GM19324 (cell line): ENCODE measurements around the gene LRRC41.
A peak's percentile ranks its signal among the peaks of the same experiment; 100 is the strongest.
"Not testable (repeated sequence)": the region's sequence is repeated elsewhere in the genome, so short reads cannot be mapped to it uniquely, and the experiment has no call there.

Experiments used
- ATAC-seq: cut with Tn5 transposase; IDR thresholded peaks from one replicate; pipeline ENCODE4 v1.9.1; 2021; ENCODE audit warnings: mild to moderate bottlenecking, moderate library complexity; ENCODE audit not compliant: unreplicated experiment, low FRiP score

The LRRC41 gene

GRCh38 chr1:46325285-46326076 lies 22.1 kb upstream of the LRRC41 start:
- not testable (repeated sequence) for ATAC-seq

- not testable (repeated sequence) for ATAC-seq
These were observed 18.8 kb upstream of the LRRC41 start for GRCh38 chr1:46322191-46322590.

DNA sequence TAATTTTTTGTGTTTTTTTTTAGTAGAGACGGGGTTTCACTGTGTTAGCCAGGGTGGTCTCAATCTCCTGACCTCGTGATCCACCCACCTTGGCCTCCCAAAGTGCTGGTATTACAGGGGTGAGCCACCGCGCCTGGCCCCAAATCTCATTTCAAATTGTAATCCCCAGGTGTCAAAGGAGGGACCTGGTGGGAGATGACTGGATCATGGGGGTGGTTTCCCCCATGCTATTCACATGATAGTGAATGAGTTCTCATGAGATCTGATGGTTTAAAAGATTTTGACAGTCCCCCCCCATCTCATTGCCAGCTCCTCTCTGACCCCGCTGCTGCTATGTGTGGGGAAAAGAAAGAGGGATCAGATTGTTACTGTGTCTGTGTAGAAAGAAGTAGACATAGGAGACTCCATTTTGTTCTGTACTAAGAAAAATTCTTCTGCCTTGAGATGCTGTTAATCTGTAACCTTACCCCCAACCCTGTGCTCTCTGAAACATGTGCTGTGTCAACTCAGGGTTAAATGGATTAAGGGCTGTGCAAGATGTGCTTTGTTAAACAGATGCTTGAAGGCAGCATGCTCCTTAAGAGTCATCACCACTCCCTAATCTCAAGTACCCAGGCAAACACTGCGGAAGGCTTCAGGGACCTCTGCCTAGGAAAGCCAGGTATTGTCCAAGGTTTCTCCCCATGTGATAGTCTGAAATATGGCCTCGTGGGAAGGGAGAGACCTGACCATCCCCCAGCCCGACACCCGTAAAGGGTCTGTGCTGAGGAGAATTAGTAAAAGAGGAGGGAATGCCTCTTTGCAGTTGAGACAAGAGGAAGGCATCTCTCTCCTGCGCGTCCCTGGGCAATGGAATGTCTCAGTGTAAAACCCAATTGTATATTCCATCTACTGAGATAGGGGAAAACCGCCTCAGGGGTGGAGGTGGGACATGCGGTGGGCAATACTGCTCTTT lies 16.8 kb upstream of the LRRC41 start:
- not testable (repeated sequence) for ATAC-seq

DNA sequence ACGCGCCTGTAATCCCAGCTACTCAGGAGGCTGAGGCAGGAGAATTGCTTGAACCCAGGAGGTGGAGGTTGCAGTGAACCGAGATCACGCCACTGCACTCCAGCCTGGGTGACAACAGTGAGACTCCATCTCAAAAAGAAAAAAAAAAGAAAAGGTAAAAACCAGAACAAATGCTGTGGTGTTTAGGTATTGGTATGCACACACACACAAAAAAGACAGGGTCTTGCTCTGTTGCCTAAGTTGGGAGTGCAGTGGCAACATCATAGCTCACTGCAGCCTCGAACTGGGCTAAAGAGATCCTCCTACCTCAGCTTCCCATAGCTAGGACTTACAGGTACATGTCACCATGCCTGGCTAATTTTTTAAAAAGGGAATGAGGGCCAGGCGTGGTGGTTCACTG lies 15.9 kb upstream of the LRRC41 start:
- not testable (repeated sequence) for ATAC-seq

DNA sequence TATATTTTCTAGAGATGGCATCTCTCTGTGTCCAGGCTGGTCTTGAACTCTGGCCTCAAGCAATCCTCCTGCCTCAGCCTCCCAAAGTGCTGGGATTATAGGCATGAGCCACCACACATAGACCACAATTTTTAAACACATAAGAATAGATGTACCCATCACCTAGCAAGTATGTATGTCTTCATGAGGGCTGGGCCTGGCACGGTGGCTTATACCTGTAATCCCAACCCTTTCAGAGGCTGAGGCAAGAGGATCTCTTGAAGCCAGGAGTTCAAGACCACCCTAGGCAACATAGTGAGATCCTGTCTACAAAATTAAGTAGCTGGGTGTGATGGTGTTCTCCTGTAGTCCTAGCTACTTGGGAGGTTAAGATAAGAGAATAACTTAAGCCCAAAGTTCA lies 13.9 kb upstream of the LRRC41 start:
- ATAC-seq, result no peak

DNA sequence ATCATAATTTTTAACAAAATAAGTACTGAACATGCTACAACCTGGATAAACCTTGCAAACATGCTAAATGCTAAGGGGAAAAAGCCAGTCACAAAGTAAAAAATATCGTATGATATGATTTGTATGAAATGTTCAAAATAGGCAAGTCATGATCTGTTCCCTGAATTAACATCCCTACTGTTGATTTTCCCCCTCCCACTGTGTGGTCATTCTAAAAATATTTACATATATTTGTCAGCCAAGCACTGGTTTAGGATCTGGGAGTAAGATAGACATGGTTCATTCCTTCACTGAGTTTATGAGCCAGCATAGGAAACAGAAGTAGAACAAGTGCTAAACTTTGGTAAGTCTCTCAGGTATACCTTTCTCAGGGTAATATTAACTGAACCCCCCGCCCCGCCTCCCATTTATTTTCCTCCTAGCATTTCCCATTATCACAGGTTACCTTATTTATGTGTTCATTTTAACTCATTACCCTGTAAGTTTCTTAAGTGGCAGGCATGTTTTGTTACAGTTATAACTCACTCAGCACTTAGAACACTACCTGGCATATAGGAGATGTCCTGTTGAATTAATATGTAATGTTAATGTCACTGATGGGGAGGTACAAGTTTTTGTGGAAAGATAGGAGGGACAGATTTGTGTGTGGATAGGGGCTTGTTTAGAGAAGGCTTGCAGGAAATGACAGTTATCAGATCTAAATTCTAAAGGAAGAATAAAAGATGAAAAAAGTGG lies 12.4 kb upstream of the LRRC41 start:
- no peak for ATAC-seq

GRCh38 chr1:46310321-46310720 lies 6.9 kb upstream of the LRRC41 start:
- ATAC-seq, result no peak

DNA sequence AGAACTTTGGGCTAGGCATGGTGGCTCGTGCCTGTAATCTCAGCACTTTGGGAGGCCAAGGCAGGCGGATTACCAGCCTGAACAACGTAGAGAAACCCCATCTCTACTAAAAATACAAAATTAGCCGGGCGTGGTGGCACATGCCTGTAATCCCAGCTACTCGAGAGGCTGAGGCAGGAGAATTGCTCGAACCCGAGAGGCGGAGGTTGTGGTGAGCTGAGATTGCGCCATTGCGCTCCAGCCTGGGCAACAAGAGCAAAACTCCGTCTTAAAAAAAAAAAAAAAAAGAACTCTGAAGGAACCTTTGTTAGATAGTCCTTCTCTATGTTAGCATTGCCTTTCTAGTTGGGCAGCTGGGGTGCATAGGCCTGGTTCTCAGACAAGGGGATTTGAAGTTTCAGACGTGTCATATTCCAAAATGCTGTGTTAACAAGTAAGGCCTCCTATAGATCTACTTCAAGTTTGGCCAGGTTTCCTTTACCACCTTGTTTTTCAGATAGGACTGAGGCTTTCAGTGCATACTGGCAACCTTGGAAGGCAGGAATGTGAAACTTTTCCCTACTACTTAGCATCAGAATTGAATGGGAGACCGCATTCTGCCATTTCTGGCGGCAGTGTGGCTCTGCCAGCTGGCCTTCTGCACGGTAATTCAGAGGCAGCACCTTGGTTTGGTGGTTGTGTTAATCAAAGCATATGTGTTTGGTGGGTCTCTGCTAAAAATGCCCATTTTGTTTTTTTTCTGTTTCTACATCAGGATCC lies 6.2 kb upstream of the LRRC41 start:
- no peak for ATAC-seq

GRCh38 chr1:46306159-46306530 lies 2.7 kb upstream of the LRRC41 start:
- ATAC-seq, result no peak

- ATAC-seq, result no peak
These were observed 483 bp upstream of the LRRC41 start for GRCh38 chr1:46303872-46304326.

- ATAC-seq, result peak; percentile 20
These were observed 777 bp downstream of the LRRC41 start for GRCh38 chr1:46302641-46303037.

- peak; percentile 31 for ATAC-seq
These were observed 1.4 kb downstream of the LRRC41 start for GRCh38 chr1:46301808-46302640.

GRCh38 chr1:46301406-46301807 lies 2.0 kb downstream of the LRRC41 start:
- no peak for ATAC-seq

GRCh38 chr1:46300673-46301405 lies 2.6 kb downstream of the LRRC41 start:
- no peak for ATAC-seq

- ATAC-seq, result no peak
These were observed 5.0 kb downstream of the LRRC41 start for GRCh38 chr1:46298387-46298786.

GRCh38 chr1:46295306-46295705 lies 8.1 kb downstream of the LRRC41 start:
- no peak for ATAC-seq

GRCh38 chr1:46289976-46290375 lies 13.4 kb downstream of the LRRC41 start:
- ATAC-seq, result no peak

GRCh38 chr1:46289134-46289494 lies 14.3 kb downstream of the LRRC41 start:
- no peak for ATAC-seq
